Ectodermal cell (in vitro differentiated cells): ENCODE results near the gene SLC25A15. TPM values are rescaled to one million over a fixed set of nuclear protein-coding genes. Genes with fewer than 3 reads are reported as not detected.

Source experiments
- H3K27ac ChIP-seq: 2 replicates; pipeline ENCODE4 v1.7.0; 2013; ENCODE audit warnings: mild to moderate bottlenecking, low read depth, low read length; ENCODE audit not compliant: insufficient read depth, poor library complexity, severe bottlenecking
- H3K27me3 ChIP-seq: 2 replicates; pipeline ENCODE4 v1.7.0; 2013; ENCODE audit warnings: mild to moderate bottlenecking, low read length; ENCODE audit not compliant: insufficient read depth, control insufficient read depth, poor library complexity, severe bottlenecking
- H3K36me3 ChIP-seq: one replicate; pipeline ENCODE4 v1.7.0; 2013; ENCODE audit warnings: low read length; ENCODE audit not compliant: control insufficient read depth, insufficient read depth
- H3K4me1 ChIP-seq: one replicate; pipeline ENCODE4 v1.7.0; 2013; ENCODE audit warnings: low read length; ENCODE audit not compliant: control insufficient read depth, insufficient read depth
- H3K4me3 ChIP-seq: 2 replicates; pipeline ENCODE4 v1.7.0; 2013; ENCODE audit warnings: low read depth, low read length, control low read depth; ENCODE audit not compliant: insufficient read depth
- H3K9me3 ChIP-seq: 2 replicates; pipeline ENCODE4 v1.7.0; 2013; ENCODE audit warnings: mild to moderate bottlenecking, low read length, moderate library complexity; ENCODE audit not compliant: control insufficient read depth
- WGBS, 2 experiments: methylation state at CpG; one replicate each; pipeline ENCODE4 v1.1.7; 2013; ENCODE audit warnings: missing lambda C conversion rate in 2 of 2; 5-methylcytosine and 5-hydroxymethylcytosine counted together
- polyA plus RNA-seq, 4 experiments: library from polyadenylated mRNA; stranded (reverse); fragments of 50-300 nt; gene quantifications; one replicate each; pipeline ENCODE4 v1.2.3, GENCODE V29; 2013

Gene SLC25A15
- polyA plus RNA-seq (2013, experiment 1 of 4) = 23.6 TPM
- 20.7 TPM for polyA plus RNA-seq (2013, experiment 2 of 4)
- 16.4 TPM for polyA plus RNA-seq (2013, experiment 3 of 4)
- polyA plus RNA-seq (2013, experiment 4 of 4) = 15.6 TPM

GRCh38 chr13:40789275-40790153, at the start of gene SLC25A15:
Gene SLC25A15 (plus strand): TSS chr13:40789611. CDS start chr13:40793227, 3,616 bp downstream.
- Histone ChIP-seq H3K4me3 (peak within 1 kb of the TSS; percentile 80), H3K4me1 (peaks cover 6% of the 10 kb centered on the region), H3K9me3 (no peaks in the 10 kb centered on the region), H3K36me3 (no peaks in the 10 kb centered on the region), H3K27me3 (no peaks in the 10 kb centered on the region), H3K27ac (peak within 1 kb of the TSS; percentile 22)
- 0% methylated on average over 101 of the region's 101 CpGs for WGBS, 2 experiments

- peaks cover 11% of the 10 kb centered on the region for H3K36me3 ChIP-seq
- no peak overlapping the region for H3K4me3 ChIP-seq
- no peaks in the 10 kb centered on the region for H3K27me3 ChIP-seq
- no peak overlapping the region for H3K27ac ChIP-seq
- H3K9me3 ChIP-seq = no peaks in the 10 kb centered on the region
- H3K4me1 ChIP-seq = no peaks in the 10 kb centered on the region
- WGBS, 2 experiments = 83 to 89% methylated on average over 1 of the region's 1 CpG
Observed at GRCh38 chr13:40749327-40749726, 40.1 kb upstream of the SLC25A15 start.

- no peaks in the 10 kb centered on the region for H3K4me1 ChIP-seq
- H3K4me3 ChIP-seq = no peak overlapping the region
- no peak overlapping the region for H3K27ac ChIP-seq
- 92 to 95% methylated on average over 7 of the region's 7 CpGs for WGBS, 2 experiments
- H3K36me3 ChIP-seq = peaks cover 7% of the 10 kb centered on the region
- no peaks in the 10 kb centered on the region for H3K27me3 ChIP-seq
- no peaks in the 10 kb centered on the region for H3K9me3 ChIP-seq
Observed at GRCh38 chr13:40755082-40755700, 34.2 kb upstream of the SLC25A15 start.

GRCh38 chr13:40756042-40756441, 33.4 kb upstream of the SLC25A15 start:
- H3K36me3 ChIP-seq = peaks cover 7% of the 10 kb centered on the region
- H3K9me3 ChIP-seq = no peaks in the 10 kb centered on the region
- 88 to 100% methylated on average over 1 of the region's 1 CpG for WGBS, 2 experiments

GRCh38 chr13:40758811-40759210, 30.6 kb upstream of the SLC25A15 start:
- Histone ChIP-seq H3K9me3 (no peaks in the 10 kb centered on the region), H3K27ac (no peak overlapping the region), H3K4me1 (no peaks in the 10 kb centered on the region), H3K4me3 (no peak overlapping the region), H3K27me3 (no peaks in the 10 kb centered on the region), H3K36me3 (peaks cover under 1% of the 10 kb centered on the region)
- 91 to 97% methylated on average over 3 of the region's 4 CpGs for WGBS, 2 experiments

More at GRCh38 chr13:40756042-40756441, 33.4 kb upstream of the SLC25A15 start:
- Histone ChIP-seq H3K4me1 (no peaks in the 10 kb centered on the region), H3K27me3 (no peaks in the 10 kb centered on the region), H3K27ac (no peak overlapping the region), H3K4me3 (no peak overlapping the region)

- WGBS, 2 experiments = 92 to 100% methylated on average over 1 of the region's 1 CpG
- H3K4me3 ChIP-seq = no peak overlapping the region
- no peaks in the 10 kb centered on the region for H3K4me1 ChIP-seq
- no peaks in the 10 kb centered on the region for H3K27me3 ChIP-seq
- H3K9me3 ChIP-seq = no peaks in the 10 kb centered on the region
- H3K36me3 ChIP-seq = peaks cover 5% of the 10 kb centered on the region
- H3K27ac ChIP-seq = no peak overlapping the region
Observed at GRCh38 chr13:40762849-40763248, 26.6 kb upstream of the SLC25A15 start.

GRCh38 chr13:40764587-40765403, 24.6 kb upstream of the SLC25A15 start:
- no peak overlapping the region for H3K27ac ChIP-seq
- H3K27me3 ChIP-seq = no peaks in the 10 kb centered on the region
- H3K36me3 ChIP-seq = peaks cover 5% of the 10 kb centered on the region
- no peaks in the 10 kb centered on the region for H3K9me3 ChIP-seq
- 78 to 89% methylated on average over 2 to 3 of the region's 3 CpGs for WGBS, 2 experiments
- H3K4me3 ChIP-seq = no peak overlapping the region
- H3K4me1 ChIP-seq = no peaks in the 10 kb centered on the region

GRCh38 chr13:40765602-40766001, 23.8 kb upstream of the SLC25A15 start:
- no peaks in the 10 kb centered on the region for H3K9me3 ChIP-seq
- no peak overlapping the region for H3K4me3 ChIP-seq
- WGBS, 2 experiments = no CpG with 5 or more reads among the region's 1 CpG
- H3K4me1 ChIP-seq = no peaks in the 10 kb centered on the region
- H3K36me3 ChIP-seq = peaks cover 5% of the 10 kb centered on the region
- no peak overlapping the region for H3K27ac ChIP-seq
- no peaks in the 10 kb centered on the region for H3K27me3 ChIP-seq

- no peaks in the 10 kb centered on the region for H3K4me1 ChIP-seq
- 88 to 90% methylated on average over 6 of the region's 6 CpGs for WGBS, 2 experiments
- H3K36me3 ChIP-seq = peaks cover 5% of the 10 kb centered on the region
- peak overlapping the region; percentile 90 for H3K4me3 ChIP-seq
- H3K9me3 ChIP-seq = no peaks in the 10 kb centered on the region
- no peaks in the 10 kb centered on the region for H3K27me3 ChIP-seq
- H3K27ac ChIP-seq = no peak overlapping the region
Observed at GRCh38 chr13:40769970-40770369, 19.4 kb upstream of the SLC25A15 start.

- Histone ChIP-seq H3K36me3 (peaks cover 5% of the 10 kb centered on the region), H3K9me3 (no peaks in the 10 kb centered on the region), H3K27ac (peak overlapping the region; percentile 61), H3K4me3 (peak overlapping the region; percentile 90), H3K27me3 (no peaks in the 10 kb centered on the region), H3K4me1 (no peaks in the 10 kb centered on the region)
- 2% methylated on average over 9 of the region's 9 CpGs for WGBS, 2 experiments
Observed at GRCh38 chr13:40770609-40770933, 18.8 kb upstream of the SLC25A15 start.
